CMK (cell line): Measurements from ENCODE around the gene RAX2.
A peak's percentile ranks its signal among the peaks of the same experiment; 100 is the strongest.

Experiments
- DNase-seq: peaks from one replicate; pipeline ENCODE4 v3.0.0-alpha.2; 2010; ENCODE audit warnings: low read depth

The RAX2 gene

GRCh38 chr19:3725640-3726310 is 46.3 kb downstream of the RAX2 start:
- no peak for DNase-seq

- no peak for DNase-seq
Measured at GRCh38 chr19:3725121-3725520, 46.9 kb downstream of the RAX2 start.

GRCh38 chr19:3723883-3724282 is 48.1 kb downstream of the RAX2 start:
- DNase-seq = no peak

GRCh38 chr19:3723110-3723488 is 48.9 kb downstream of the RAX2 start:
- DNase-seq = no peak

- DNase-seq = no peak
Measured at GRCh38 chr19:3722443-3723109, 49.5 kb downstream of the RAX2 start.

GRCh38 chr19:3721887-3722442 is 50.1 kb downstream of the RAX2 start:
- DNase-seq = no peak

- DNase-seq = peak; percentile 77
Measured at GRCh38 chr19:3721131-3721886, 50.7 kb downstream of the RAX2 start.

GRCh38 chr19:3720349-3720917 is 51.6 kb downstream of the RAX2 start:
- DNase-seq = no peak

GRCh38 chr19:3719868-3720267 is 52.2 kb downstream of the RAX2 start:
- DNase-seq = no peak
